Stimulated activated CD4-positive, alpha-beta T cell treated with anti-CD3 and anti-CD28 coated beads, Interleukin-15, amount 100 ng/mL, for 24 hours (primary cell): ENCODE measurements around the gene ATP5PO.
"Not testable (repeated sequence)": the region's sequence is repeated elsewhere in the genome, so short reads cannot be mapped to it uniquely, and the experiment has no call there.

Experiments
- DNase-seq: peaks from one replicate; pipeline ENCODE4 v3.0.0-alpha.2; 2020

Gene ATP5PO

GRCh38 chr21:33865996-33866575 lies 49.5 kb downstream of the ATP5PO start:
- no peak for DNase-seq

DNA sequence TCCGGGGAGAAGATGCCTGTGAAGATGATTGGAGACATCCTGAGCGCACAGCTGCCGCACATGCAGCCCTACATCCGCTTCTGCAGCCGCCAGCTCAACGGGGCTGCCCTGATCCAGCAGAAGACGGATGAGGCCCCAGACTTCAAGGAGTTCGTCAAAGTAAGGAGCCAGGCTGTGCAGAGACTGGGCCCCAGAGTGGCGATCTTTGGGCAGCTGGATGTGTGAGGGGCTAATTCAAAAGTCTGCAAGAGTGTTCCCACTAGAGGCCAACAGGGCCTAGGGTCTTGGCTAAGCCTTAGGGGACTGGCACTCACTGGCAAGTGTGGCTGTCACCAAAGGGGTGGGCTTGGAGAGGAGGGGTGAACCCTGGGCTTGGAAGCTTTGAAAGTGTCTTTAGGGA lies 50.4 kb downstream of the ATP5PO start:
- no peak for DNase-seq

DNA sequence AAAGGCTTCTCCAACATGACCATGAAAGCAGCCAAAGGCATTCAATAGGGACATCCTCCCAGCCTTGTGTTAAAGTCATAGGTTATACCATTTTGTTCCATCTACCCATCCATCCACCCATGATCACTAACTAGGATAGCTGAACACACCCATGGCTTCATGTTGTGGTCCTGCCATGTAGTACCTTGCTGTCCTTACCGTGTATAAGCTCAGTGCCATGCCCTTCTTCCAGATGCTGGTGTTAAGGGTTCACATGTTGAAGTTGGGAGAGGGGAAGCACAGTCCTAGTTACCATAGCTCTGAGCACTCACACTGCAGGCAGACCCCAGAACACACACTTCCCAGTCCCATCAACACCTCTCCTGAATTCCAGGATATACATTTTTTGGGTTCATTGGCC lies 51.5 kb downstream of the ATP5PO start:
- no peak for DNase-seq

DNA sequence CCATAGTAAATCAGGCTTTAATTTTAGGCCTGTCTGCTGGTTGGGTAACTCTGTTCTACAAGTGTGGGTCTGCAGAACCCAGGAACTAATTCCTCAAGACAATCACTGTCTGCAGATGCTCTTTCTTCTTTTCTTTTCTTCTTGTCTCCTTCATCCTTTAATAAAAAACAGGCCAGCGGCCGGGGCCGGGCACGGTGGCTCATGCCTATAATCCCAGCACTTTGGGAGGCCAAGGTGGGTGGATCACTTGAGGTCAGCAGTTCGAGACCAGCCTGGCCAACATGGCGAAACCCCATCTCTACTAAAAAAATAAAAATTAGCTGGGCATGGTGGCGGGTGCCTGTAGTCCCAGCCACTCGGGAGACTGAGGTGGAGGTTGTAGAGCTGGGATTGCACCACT lies 52.4 kb downstream of the ATP5PO start:
- not testable (repeated sequence) for DNase-seq

DNA sequence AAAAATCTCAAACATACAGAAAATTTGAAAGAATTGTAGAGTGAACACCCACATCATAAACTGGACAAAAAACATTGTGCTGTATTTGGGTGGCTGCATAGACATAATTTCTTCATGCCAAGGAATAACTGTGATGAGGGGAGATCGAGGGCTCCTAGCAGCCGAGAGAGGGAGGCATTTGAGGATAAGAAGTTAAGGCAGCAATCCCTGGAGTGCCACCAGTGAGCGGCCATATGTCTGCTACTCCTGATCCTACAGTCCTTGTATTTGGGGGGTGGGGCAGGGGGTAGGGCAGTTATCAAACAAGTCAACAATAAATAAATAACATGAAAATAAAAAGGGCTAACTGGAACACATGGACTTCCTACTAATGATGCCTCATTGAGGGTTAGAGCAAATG lies 54.5 kb downstream of the ATP5PO start:
- no peak for DNase-seq

DNA sequence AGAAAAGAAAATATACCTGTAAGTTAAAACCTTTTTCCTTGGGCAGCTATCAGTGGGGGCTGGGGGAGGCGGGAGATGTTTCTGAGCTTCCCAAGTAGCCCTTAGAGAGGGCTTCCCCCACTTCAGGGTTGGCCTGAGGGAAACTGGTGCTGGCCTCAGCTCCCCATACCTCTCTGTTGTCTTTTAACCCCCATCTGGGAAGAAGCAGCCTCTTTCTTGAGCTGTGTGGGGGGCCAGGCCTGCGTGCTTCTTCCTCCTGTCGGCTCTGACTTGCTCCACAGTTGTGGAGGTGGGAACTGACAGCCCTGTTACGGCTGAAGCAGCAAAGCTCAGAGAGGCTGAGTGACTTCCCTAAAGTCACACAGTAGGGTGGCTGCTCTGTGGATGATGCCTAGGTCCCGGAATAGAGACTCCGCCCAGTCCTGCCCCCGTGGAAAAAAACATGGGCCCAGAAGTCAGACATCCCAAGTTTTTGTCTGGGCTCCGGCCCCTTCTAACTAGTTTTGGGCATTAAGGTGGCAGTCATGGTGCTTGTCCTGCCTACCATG lies 55.2 kb downstream of the ATP5PO start:
- no peak for DNase-seq

- no peak for DNase-seq
Observed at GRCh38 chr21:33859373-33860102, 56.1 kb downstream of the ATP5PO start.

- no peak for DNase-seq
Observed at GRCh38 chr21:33858667-33859372, 56.8 kb downstream of the ATP5PO start.

DNA sequence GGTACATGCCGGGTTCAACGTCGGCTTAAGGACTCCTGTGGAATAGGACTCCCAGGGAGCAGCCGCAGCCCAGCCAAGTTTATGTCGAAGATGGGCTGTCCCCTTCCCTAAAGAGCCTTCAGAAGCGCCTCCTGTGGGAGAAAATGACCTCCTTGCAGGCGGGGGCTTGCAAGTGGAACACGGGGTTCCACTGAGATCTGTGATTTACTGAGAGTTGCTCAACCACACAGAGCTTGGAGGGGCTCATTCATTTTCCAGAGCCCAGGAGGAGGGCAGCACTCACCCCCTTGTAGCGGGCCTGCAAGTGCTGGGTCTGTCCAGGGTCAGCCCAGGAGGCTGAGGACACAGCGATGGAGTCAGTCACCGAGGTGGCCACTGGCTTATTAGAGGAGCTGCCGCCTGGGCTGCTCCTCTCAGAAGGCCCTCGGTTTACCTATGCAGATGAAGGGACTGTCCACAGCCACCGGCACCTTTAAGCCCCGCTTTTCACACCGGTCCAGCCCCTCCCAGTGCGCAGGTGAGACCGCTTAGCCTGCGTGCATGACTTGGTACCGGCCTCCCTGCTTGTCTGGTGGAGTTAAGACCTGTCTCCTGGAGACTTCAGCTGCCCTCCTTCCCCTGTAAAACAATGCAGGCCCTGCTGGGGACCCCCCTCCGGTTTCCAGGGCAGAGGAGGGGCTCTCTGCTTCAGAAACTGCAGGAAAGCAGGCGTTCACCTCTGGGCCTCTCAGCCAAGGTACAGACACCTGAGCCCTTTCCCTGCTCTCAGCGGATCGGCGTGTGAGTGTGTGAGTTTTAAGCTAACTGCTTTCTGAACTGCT lies 57.5 kb downstream of the ATP5PO start:
- no peak for DNase-seq

DNA sequence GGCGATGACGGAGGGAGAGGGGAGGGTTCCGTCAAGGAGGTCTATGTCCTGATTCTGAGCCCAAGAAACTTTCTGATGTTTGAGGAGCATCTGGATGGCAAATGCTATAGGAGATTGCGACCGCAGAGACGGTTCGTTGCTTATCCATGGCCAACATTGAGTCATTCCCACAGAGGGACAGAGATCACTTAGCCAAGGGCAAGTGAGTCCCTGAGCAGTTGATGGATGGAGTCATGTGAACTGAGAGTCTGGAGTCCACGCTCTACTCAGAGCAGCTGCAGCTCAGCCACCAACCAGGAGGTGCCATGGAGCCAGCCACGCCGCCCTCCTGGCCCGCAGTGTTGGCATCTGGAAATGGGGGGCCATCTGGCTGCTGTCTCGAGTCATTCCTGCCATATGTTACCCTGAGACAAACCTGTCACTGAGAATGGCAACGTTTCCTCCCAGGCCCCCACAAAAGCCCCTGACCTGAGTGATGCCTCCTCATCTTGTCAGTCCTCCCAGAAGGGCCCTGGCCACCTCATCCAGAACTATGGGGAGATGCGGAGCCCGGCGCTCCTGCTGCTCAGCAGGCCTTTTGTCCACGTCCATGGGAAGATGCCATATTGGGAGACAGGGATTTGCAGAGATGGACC lies 58.6 kb downstream of the ATP5PO start:
- DNase-seq = no peak

GRCh38 chr21:33855190-33855589 lies 60.4 kb downstream of the ATP5PO start:
- DNase-seq = no peak

GRCh38 chr21:33854604-33855003 lies 61.0 kb downstream of the ATP5PO start:
- no peak for DNase-seq
